HG03460 (cell line): Measurements from ENCODE around the gene LRRC14B.

Experiments used
- ATAC-seq: cut with Tn5 transposase; IDR thresholded peaks from one replicate; pipeline ENCODE4 v1.9.1; 2021; ENCODE audit not compliant: unreplicated experiment

The LRRC14B gene

GRCh38 chr5:191036-191948, at the start of gene LRRC14B:
LRRC14B (plus strand) TSS chr5:191495; CDS start chr5:191539, 44 bp downstream.
- ATAC-seq, result no peak

- ATAC-seq, result no peak
Measured at GRCh38 chr5:141761-142160, 49.5 kb upstream of the LRRC14B start.

- ATAC-seq, result no peak
Measured at GRCh38 chr5:142246-142810, 49.0 kb upstream of the LRRC14B start.

- no peak for ATAC-seq
Measured at GRCh38 chr5:143041-143440, 48.3 kb upstream of the LRRC14B start.

- no peak for ATAC-seq
Measured at GRCh38 chr5:144941-145340, 46.4 kb upstream of the LRRC14B start.

GRCh38 chr5:145585-146323, 45.5 kb upstream of the LRRC14B start:
- ATAC-seq, result no peak

GRCh38 chr5:147751-148150, 43.5 kb upstream of the LRRC14B start:
- ATAC-seq, result no peak

- ATAC-seq, result no peak
Measured at GRCh38 chr5:149745-150485, 41.4 kb upstream of the LRRC14B start.

GRCh38 chr5:150746-151145, 40.5 kb upstream of the LRRC14B start:
- no peak for ATAC-seq

- no peak for ATAC-seq
Measured at GRCh38 chr5:152077-152476, 39.2 kb upstream of the LRRC14B start.

- no peak for ATAC-seq
Measured at GRCh38 chr5:153256-153655, 38.0 kb upstream of the LRRC14B start.

GRCh38 chr5:154236-154635, 37.1 kb upstream of the LRRC14B start:
- no peak for ATAC-seq

- no peak for ATAC-seq
Measured at GRCh38 chr5:154826-155225, 36.5 kb upstream of the LRRC14B start.

- no peak for ATAC-seq
Measured at GRCh38 chr5:155651-156410, 35.5 kb upstream of the LRRC14B start.

- ATAC-seq, result no peak
Measured at GRCh38 chr5:156411-157072, 34.8 kb upstream of the LRRC14B start.

GRCh38 chr5:157126-157715, 34.1 kb upstream of the LRRC14B start:
- no peak for ATAC-seq

- no peak for ATAC-seq
Measured at GRCh38 chr5:157801-158200, 33.5 kb upstream of the LRRC14B start.

GRCh38 chr5:158807-159447, 32.4 kb upstream of the LRRC14B start:
- no peak for ATAC-seq
